C4-2B (cell line): ENCODE results near the gene GATA5.

ENCODE experiments used
- H3K27ac ChIP-seq: fragments of 450-650 bp; 2 replicates; pipeline ENCODE4 v1.5.1; 2017
- CTCF ChIP-seq: fragments of 450-650 bp; conservative IDR thresholded peaks from 2 replicates; pipeline ENCODE4 v1.5.1; 2017; ENCODE audit warnings: mild to moderate bottlenecking
- ZFX ChIP-seq: fragments of 450-650 bp; IDR thresholded peaks from 2 replicates; pipeline ENCODE4 v1.6.1; 2017

GATA5 gene

DNA sequence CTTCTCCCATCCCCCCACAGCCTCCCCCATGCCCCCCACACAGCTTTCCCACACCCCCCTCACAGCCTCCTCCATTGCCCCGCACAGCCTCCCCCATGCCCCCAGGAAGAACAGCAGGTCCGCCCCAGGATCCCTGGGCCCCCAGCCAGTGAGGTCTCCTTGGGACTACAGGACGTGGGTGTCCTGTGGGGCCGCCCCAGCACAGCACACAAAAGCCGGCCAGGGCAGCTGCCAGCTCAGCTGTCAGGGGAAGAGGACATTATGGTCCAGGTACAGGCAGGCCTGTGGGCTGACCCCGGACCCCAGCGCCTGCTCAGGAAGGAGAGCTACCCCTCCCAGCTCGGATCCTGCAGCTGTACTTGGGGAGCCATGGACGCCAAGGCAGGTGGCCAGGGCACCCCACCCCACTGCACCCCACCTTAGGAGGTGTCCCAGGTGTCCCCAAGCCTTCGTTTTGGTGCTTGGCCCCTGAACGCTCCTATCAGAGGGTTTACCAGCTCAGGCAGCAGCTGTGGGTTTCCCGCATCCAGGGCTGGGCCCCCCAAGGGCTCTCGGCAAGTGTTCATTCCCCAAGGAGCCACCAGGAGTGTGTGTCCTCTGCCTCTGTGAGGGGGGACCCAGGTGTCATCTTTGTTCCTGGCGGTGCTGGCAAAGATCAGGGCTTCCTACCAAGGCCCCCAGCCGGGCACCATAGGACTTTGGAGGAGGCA lies 42.3 kb upstream of the GATA5 start:
- no peak overlapping the region for H3K27ac ChIP-seq
- TF ChIP-seq ZFX (no peak), CTCF (no peak)

DNA sequence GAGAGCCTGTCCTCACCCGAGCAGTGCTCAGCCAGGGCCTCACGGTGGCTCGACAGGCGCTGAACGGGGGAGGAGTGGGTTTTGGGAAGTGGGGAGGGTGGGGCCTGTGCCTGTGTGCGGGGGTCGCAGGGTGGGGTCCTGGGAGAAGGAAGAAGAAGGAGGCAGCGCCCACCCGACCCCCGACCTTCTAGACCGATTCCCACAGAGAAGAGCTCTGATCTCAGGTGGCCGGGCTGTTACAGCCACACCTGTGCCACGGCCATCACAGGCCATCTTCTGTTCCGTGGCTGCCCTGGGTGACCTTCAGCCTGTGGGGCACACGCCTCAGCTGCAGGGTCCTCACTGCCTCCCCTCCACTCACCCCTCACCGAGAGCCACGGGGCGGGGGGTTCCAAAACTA lies 41.4 kb upstream of the GATA5 start:
- TF ChIP-seq ZFX: no peak
- TF ChIP-seq CTCF: no peak
- no peak overlapping the region for H3K27ac ChIP-seq

DNA sequence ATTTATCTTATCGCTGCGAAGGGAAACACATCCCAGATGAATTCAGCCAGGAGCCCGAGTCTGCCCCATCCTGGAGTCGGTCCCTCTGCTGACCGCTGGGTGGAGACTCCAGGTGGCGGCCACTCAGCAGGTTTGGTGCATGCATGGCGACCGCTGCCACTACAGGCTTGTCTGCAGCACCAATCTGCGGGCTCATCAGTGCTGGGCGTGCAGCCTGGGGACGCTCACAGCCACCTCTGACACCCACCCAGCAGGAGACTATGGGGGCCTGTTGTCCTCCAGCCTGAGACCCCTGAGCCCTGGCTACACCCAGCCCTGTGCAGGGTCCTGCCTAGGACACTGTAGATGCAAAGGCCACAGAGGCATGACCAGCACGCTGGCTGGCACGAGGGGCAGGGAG lies 40.5 kb upstream of the GATA5 start:
- peak; percentile 87 for TF ChIP-seq CTCF
- TF ChIP-seq ZFX: no peak
- H3K27ac ChIP-seq: no peak overlapping the region

GRCh38 chr20:62515826-62516225 lies 40.0 kb upstream of the GATA5 start:
- TF ChIP-seq CTCF (no peak), ZFX (no peak)
- no peak overlapping the region for H3K27ac ChIP-seq

DNA sequence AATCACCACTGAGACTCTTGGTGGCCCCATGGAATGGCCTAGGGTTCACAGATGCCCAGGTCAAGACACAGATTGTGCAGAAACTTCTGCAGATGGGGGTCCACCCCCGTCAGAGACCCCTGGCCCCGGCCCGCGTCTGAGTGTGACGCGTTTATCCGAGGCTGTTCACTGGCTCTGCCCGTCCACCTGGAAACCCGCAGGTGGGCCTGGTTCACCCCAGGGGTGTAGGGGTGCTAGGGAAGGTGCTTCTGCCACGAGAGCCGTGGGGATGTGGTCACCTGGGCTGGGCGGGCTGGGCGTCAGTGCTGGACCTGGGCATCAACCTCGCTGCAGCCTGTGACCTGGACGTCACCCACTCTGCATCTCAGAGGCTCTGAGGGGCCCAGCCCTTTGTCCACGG lies 39.5 kb upstream of the GATA5 start:
- TF ChIP-seq CTCF (no peak), ZFX (no peak)

DNA sequence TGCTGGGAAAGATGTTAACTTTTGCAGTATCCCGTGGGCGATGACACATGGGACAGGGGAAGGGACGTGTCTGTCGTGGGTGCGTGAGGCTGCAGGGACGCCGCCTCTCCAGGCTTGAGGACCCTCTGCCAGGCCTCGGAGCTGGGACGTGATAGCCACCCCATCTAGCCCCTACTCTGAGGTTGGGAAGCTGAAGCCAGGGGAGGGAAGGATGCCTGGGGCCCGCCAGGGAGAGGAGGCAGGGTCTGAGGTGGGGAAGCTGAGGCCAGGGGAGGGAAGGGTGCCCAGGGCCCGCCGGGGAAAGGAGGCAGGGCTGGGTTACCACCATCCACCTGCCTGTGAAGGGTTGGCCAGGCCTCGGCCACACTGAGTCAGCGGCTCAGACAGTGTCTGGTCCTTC lies 38.2 kb upstream of the GATA5 start:
- H3K27ac ChIP-seq: no peak overlapping the region
- TF ChIP-seq ZFX (no peak), CTCF (no peak)

More for the DNA sequence above, 39.5 kb upstream of the GATA5 start:
- no peak overlapping the region for H3K27ac ChIP-seq

DNA sequence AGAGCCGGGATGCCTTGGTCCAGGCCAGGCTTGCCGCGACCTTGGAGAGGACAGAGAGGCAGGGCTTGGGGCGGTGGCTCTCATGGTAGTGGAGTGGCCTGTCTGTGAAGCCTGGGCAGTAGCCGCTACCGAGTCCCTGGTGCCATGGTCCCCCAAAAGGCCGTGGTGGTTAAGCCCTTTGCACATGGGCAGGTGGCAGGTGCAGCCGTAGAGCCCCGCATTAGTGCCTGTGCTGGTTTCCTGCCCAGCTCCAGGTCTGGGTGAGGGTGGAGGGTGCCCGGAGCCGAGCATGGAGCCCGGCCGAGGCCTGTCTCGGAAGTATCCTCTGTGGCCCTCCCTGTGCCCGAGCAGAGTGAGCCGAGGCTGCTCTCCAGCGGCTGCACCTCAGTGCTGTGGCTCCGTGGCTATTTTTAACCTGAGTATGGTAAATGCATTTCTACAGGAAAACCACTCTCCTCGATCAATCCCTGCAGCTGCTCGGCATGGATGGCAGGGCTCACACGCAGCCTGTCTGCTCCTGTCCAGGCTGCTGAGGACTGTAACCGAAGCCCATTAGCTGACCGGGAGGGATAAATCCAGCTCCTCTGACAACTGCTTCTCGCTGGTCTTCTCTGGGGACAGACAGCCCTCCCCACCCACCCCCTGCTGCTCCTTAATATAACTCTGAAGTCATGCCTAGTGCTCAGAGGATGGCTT lies 36.3 kb upstream of the GATA5 start:
- TF ChIP-seq ZFX: no peak
- no peak for TF ChIP-seq CTCF
- no peak overlapping the region for H3K27ac ChIP-seq
